Vagina (tissue), 2 donors: ENCODE results near the gene SMARCAL1. TPM values are rescaled to one million over a fixed set of nuclear protein-coding genes. Genes with fewer than 3 reads are reported as not detected.

Experiments
- DNase-seq, 2 donors: peaks; one replicate each; pipeline ENCODE4 v3.0.0-alpha.2; 2017; ENCODE audit errors: extremely low spot score in 2 of 2
- H3K27ac ChIP-seq: fragments of 200-600 bp; sonication (generic); one replicate; pipeline ENCODE4 v1.5.1; 2019
- H3K27me3 ChIP-seq: fragments of 200-600 bp; sonication (generic); one replicate; pipeline ENCODE4 v1.5.1; 2019
- H3K36me3 ChIP-seq, 2 donors: fragments of 200-600 bp; sonication (generic); one replicate each; pipeline ENCODE4 v1.5.1; 2017 to 2019
- H3K4me1 ChIP-seq: fragments of 200-600 bp; sonication (generic); one replicate; pipeline ENCODE4 v1.5.1; 2019
- H3K4me3 ChIP-seq, 2 donors: fragments of 200-600 bp; sonication (generic); 1 replicate in 1 of 2; 2 replicates in 1 of 2; pipeline ENCODE4 v1.5.1; 2016 to 2019
- H3K9me3 ChIP-seq: fragments of 200-600 bp; sonication (generic); one replicate; pipeline ENCODE4 v1.5.1; 2019
- POLR2A ChIP-seq, 2 donors: fragments of 450-650 bp; IDR thresholded peaks; one replicate each; pipeline ENCODE4 v1.6.1; 2017; ENCODE audit warnings: antibody characterized with exemption in 2 of 2, mild to moderate bottlenecking in 2 of 2, moderate library complexity in 2 of 2
- POLR2AphosphoS5 ChIP-seq, 2 donors: sonication (generic); formaldehyde crosslinking; IDR thresholded peaks; one replicate each; pipeline ENCODE4 v1.9.0; 2017; ENCODE audit warnings: antibody characterized with exemption in 2 of 2, mild to moderate bottlenecking in 2 of 2, low read depth in 1 of 2; ENCODE audit not compliant: insufficient read depth in 1 of 2
- intact Hi-C: fragments of 100-400 bp; cut with DNase I; formaldehyde crosslinking; loops from one replicate; pipeline ENCODE4 v1.15.1; 2023
- total RNA-seq: library from RNA; depleted of rRNA; stranded (reverse); fragments of >200 nt; gene quantifications from one replicate; pipeline ENCODE4 v1.2.3, GENCODE V29; 2016
- TF ChIP-seq, protein P1 (sequence below), 3 experiments: fragments of 450-650 bp in 2 of 3; fragments of 200-600 bp in 1 of 3; sonication (generic) in 1 of 3; IDR thresholded peaks; one replicate each; pipeline ENCODE4 v1.5.1; 2017 to 2019; ENCODE audit warnings: antibody characterized with exemption in 3 of 3, mild to moderate bottlenecking in 2 of 3, moderate library complexity in 2 of 3

The SMARCAL1 gene
- total RNA-seq, 1 donor from 2014 or later, result 36.1 TPM

DNA sequence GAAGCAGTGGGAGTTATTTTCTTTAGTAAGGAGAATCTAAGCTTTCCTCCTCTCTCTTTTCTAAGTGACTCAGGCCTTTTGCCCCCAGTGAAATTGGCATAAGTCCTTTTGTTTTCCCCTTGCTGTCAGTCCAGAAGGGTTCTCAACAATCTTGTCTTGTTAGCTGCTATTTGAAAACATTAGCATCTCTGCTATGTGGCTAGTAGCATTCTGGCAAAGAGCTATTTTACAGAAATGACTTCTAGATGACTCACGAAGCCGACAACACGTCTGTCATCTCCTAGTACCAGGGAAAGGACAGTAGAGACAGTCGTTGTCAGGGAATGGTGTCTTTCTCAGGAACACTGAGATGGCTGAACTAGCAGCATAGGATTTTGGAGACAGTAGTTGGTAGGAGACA, 14.7 kb downstream of the SMARCAL1 start:
- TF ChIP-seq, protein P1, sequence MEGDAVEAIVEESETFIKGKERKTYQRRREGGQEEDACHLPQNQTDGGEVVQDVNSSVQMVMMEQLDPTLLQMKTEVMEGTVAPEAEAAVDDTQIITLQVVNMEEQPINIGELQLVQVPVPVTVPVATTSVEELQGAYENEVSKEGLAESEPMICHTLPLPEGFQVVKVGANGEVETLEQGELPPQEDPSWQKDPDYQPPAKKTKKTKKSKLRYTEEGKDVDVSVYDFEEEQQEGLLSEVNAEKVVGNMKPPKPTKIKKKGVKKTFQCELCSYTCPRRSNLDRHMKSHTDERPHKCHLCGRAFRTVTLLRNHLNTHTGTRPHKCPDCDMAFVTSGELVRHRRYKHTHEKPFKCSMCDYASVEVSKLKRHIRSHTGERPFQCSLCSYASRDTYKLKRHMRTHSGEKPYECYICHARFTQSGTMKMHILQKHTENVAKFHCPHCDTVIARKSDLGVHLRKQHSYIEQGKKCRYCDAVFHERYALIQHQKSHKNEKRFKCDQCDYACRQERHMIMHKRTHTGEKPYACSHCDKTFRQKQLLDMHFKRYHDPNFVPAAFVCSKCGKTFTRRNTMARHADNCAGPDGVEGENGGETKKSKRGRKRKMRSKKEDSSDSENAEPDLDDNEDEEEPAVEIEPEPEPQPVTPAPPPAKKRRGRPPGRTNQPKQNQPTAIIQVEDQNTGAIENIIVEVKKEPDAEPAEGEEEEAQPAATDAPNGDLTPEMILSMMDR (IDR thresholded peaks at IDR 0.05), result no peak
- no peak for TF ChIP-seq POLR2AphosphoS5 (IDR thresholded peaks at IDR 0.05; ENCODE audit: insufficient read depth in 1 of 2, low read depth in 1 of 2)
- peaks cover 10 to 68% of the 10 kb centered on the region in 2 donors for H3K36me3 ChIP-seq
- H3K9me3 ChIP-seq, result no peaks in the 10 kb centered on the region
- H3K4me1 ChIP-seq, result no peaks in the 10 kb centered on the region
- H3K27me3 ChIP-seq, result no peaks in the 10 kb centered on the region
- DNase-seq, result no peak
- no peak overlapping the region for H3K27ac ChIP-seq
- H3K4me3 ChIP-seq, result no peak overlapping the region
- intact Hi-C loops, result no loop called here

DNA sequence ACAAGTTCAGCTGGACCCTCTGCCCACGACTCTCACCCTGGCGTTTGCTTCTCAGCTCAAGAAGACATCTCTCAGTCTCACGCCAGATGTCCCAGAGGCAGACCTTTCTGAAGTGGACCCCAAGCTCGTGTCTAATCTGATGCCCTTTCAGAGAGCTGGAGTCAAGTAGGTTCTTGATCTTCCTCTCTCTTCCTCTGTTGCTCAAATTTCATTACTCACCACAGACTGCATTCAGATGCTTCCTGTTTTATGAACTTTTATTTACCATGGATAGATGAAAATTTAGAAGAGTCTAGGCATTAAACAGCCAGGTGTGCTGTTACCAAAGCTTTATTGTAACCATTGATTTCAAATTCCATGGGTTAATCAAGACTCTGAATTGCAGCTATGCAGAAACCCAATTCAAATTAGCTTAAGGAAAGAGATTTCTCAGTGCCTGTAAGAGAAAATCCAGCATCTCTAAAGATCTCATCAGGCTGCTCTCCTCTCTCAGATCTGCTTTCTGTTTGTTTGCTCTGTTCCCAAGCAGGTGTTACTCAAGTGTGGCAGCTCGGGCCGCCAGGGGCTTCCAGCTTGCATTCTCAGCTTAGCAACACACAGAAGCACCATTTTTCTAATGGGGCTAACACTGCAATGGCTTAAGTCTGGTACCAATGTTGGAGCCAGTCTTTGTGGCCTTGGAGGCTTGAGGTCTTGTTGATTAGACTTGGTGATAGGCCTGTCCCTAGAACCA, 16.5 kb downstream of the SMARCAL1 start:
- H3K4me1 ChIP-seq, result no peaks in the 10 kb centered on the region
- peaks cover 10 to 71% of the 10 kb centered on the region in 2 donors for H3K36me3 ChIP-seq
- DNase-seq, result no peak
- H3K27me3 ChIP-seq, result no peaks in the 10 kb centered on the region
- H3K27ac ChIP-seq, result no peak overlapping the region
- no peak overlapping the region for H3K4me3 ChIP-seq
- no peaks in the 10 kb centered on the region for H3K9me3 ChIP-seq
- intact Hi-C loops, result no loop called here
- no peak for TF ChIP-seq POLR2AphosphoS5 (IDR thresholded peaks at IDR 0.05; ENCODE audit: insufficient read depth in 1 of 2, low read depth in 1 of 2)
- no peak for TF ChIP-seq POLR2A (IDR thresholded peaks at IDR 0.05)
- TF ChIP-seq, protein P1 (IDR thresholded peaks at IDR 0.05), result no peak

DNA sequence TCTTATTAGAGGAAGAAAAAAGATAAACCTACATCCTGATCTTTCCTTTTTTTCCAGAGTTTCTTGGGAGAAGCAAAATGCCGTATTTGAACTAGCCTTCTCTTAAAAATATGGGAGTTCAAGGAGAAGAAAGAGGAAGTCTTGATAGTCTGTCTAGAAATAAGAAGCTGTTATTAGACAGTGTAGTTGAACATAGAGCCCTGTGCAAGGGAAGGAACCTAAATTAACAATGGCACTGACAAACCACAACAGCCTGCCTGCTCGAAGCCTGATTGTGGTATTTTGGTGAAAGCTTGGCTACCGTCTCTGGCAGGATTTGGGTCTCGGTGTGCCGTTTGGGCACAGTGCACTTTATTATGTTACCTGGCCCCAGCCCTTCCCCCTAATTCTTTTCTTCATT, 17.1 kb downstream of the SMARCAL1 start:
- intact Hi-C loops, result no loop called here
- no peaks in the 10 kb centered on the region for H3K27me3 ChIP-seq

GRCh38 chr2:216430811-216431530, 18.7 kb downstream of the SMARCAL1 start:
- intact Hi-C loops, result no loop called here
- DNase-seq, result no peak
- Histone ChIP-seq H3K27ac (no peak overlapping the region), H3K36me3 (peaks cover 10 to 71% of the 10 kb centered on the region in 2 donors), H3K9me3 (no peaks in the 10 kb centered on the region), H3K27me3 (no peaks in the 10 kb centered on the region), H3K4me3 (no peak overlapping the region), H3K4me1 (no peaks in the 10 kb centered on the region)
- TF ChIP-seq, protein P1 (IDR thresholded peaks at IDR 0.05), result no peak
- no peak for TF ChIP-seq POLR2A (IDR thresholded peaks at IDR 0.05)
- TF ChIP-seq POLR2AphosphoS5 (IDR thresholded peaks at IDR 0.05; ENCODE audit: insufficient read depth in 1 of 2, low read depth in 1 of 2), result no peak

More for the DNA sequence above, 17.1 kb downstream of the SMARCAL1 start:
- DNase-seq, result no peak
- no peak overlapping the region for H3K4me3 ChIP-seq
- H3K4me1 ChIP-seq, result no peaks in the 10 kb centered on the region
- peaks cover 10 to 70% of the 10 kb centered on the region in 2 donors for H3K36me3 ChIP-seq
- H3K27ac ChIP-seq, result no peak overlapping the region
- TF ChIP-seq POLR2A (IDR thresholded peaks at IDR 0.05) (no peak), POLR2AphosphoS5 (IDR thresholded peaks at IDR 0.05; ENCODE audit: insufficient read depth in 1 of 2, low read depth in 1 of 2) (no peak)
- TF ChIP-seq, protein P1 (IDR thresholded peaks at IDR 0.05), result no peak
- H3K9me3 ChIP-seq, result no peaks in the 10 kb centered on the region

DNA sequence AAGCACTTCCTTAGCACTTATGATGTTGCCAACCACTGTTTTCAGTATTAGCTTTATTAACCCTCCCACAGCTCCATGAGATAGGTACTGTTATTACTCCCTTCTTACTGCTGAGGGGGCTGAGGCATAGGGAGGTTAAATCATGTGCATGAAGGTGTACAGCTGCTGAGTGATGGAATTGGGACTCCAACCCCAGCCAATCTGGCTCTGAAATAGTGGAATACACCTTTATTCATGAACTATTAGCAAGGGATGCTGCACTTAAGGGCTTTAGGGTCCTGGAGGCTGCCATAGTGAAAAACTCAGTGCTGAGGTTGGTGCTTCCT, 19.2 kb downstream of the SMARCAL1 start:
- TF ChIP-seq, protein P1 (IDR thresholded peaks at IDR 0.05), result no peak
- TF ChIP-seq POLR2A (IDR thresholded peaks at IDR 0.05) (no peak), POLR2AphosphoS5 (IDR thresholded peaks at IDR 0.05; ENCODE audit: insufficient read depth in 1 of 2, low read depth in 1 of 2) (no peak)
- no peak overlapping the region for H3K27ac ChIP-seq
- intact Hi-C loops, result no loop called here

More for the DNA sequence above, 19.2 kb downstream of the SMARCAL1 start:
- no peaks in the 10 kb centered on the region for H3K27me3 ChIP-seq
- H3K4me1 ChIP-seq, result no peaks in the 10 kb centered on the region
- no peaks in the 10 kb centered on the region for H3K9me3 ChIP-seq
- no peak for DNase-seq
- peaks cover 10 to 74% of the 10 kb centered on the region in 2 donors for H3K36me3 ChIP-seq
- H3K4me3 ChIP-seq, result no peak overlapping the region
